Activated CD4-positive, alpha-beta T cell treated with anti-CD3 and anti-CD28 coated beads for 4 hours (primary cell): ENCODE data around the gene CNTFR.

Experiments used
- DNase-seq, 2 donors: peaks; one replicate each; pipeline ENCODE4 v3.0.0-alpha.2; 2020

The CNTFR gene

DNA sequence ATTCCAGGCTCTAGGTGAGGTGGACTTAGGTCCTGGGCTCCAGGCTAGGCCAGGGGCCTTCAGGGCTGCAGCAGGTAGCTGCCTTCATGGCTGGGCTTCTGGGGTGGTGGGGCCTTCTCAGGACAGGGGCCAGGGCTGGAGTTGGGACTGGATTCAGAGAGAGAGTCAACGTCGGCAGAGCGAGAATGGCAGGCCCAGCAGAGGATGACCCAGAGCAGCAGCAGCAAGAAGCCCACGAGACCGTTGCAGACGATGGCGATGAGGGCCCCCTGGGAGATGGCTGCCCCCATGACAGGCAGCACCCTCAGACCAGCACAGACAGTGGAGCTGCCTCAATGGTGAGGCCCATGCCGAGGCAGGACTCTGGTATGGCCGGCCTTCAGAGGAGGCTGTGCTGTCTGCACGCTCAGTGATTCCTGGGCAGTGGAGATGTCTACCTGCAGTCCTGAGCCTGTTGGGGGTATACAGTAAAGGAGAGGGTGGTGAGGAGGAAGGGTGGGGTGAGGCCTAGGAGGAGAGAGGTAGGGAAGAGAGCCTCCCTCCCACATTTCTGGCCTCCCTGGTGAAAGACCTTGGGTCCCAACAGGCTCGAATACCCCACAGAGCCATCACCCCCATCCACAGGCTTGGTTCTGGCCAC is 68.0 kb downstream of the CNTFR start:
- no peak for DNase-seq

DNA sequence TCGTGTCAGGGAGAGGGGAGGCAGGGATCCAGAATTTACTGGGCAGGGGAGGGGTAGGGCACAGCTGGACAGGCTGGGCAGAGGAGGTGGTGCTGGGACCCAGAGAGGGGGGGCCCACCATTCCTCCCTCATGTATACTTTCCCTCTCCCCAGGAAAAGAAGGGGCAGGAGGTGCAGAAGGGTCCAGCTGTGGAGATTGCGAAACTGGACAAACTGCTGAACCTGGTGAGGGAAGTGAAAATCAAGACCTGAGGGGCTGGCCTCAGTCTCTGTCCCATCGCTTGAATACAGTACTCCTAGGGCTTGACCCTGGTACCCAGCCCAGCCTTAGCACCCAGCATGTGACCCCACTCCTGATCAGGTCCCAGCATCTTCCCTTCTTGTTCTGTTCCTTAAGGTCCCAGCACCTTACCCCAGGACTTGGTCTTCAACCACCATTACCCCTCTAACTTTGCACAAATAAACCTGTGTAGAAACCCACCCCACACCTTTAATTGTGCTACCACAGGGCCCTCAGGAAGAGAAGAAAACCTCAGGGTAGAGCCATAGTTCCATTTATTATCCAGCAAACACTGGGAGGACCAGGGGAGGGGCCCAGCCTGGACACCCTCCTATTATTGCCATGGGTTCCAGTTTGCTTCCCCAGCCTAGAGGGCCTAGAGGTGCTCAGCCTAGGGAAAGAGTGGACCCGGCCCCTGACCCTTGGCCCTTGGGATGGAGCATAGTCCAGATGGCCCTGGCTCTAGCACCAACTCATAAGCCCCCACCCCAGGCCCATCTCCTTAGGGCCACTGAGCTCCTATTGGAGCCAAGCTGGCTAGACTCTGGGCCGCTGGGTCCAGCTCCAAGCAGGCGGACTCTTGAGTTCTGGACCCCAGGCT is 68.8 kb downstream of the CNTFR start:
- no peak for DNase-seq

DNA sequence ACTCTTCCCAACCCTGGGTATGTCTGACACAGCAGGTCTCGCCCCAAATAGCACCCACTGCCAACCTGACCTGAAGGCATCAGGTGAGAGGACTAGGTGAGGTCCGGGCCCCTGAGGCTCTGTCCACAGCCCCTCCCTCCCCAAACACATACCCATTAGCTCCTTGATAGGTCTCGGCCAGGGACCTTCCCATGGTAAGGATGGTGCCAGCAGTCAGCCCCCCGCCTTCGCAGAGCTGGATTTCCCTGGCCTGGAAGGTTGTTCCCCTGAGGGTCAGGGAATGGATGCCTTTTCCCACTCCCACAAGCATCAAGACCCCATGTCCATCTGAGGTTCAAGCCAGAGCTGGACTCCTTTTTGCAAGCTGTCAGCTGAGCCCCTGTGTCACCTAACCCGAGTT is 69.4 kb downstream of the CNTFR start:
- DNase-seq = no peak

DNA sequence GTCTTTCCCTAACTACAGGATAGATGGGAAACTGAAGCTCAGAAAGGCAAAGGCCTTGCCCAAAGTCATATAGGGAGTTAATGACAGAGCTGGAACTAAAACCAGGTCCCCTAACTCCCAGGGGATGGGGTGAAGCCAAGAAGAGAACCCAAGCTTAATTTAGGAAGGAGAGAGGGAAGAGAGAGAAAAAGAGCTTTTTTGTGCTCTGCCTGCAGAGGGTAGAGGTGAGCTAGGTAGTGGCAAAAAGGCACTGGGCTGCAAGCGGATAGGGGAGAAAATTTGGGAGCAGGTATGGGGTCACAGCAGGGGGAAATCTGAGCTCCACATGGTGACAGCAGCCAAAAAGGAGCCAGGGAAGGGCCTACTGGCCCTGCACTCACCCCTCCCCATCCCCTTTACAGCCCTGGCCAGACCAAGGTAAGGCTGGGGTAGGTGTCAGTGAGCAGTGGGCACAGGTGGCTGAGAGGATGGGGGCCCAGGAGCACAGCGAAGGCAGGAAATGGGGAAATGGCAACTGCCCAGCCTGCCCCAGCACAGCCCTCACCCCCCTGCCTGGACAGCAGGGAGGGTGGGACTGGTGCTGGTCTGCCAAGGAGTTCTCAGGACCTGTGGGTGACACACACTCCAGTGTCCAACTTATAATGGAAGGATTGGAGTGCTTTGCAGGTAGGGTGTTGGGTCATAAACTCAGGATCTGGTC is 70.1 kb downstream of the CNTFR start:
- no peak for DNase-seq

DNA sequence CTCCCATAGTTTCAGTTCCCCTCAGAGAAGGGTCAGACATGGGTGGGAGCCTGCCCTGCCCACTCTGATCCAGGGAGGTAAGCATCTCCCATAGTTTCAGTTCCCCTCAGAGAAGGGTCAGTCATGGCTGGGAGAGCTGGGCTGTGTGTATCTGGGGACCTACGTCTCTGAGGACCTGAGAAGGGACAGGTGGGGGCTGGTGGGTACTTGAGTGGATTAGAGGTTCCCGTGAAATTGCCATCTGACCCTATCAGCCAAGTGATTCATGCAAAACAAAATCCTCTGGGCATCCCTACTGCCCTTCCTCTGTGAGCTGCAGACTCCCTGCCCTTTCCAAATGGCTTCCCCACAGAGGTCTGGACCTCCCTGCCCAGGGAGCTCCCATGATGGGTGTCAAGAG is 70.6 kb downstream of the CNTFR start:
- no peak for DNase-seq

DNA sequence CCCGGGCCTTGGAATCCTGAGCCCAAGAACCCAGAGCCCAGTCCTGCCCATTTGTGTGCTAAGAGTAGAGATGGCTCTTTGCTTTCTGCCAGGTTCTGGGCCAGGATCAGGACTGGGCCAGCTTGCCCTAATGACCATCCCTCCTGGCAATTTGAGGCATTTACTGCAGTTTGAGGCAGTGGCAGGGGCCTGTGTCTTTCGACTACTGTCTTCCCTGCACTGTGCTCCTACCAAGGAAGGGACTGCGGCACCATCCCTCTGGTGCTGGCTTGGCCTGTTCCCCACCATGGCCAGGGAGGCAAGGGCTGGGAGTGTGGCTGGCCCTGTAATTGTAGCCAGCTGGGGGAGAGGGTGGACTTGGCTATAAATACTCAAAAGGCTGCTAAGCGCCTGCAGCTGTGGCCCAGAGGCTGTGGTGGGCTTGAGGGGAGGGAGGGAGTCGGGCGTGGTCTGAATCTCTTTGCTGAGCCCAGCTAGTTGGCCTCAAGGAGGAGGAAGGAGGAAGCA is 71.4 kb downstream of the CNTFR start:
- DNase-seq = no peak

DNA sequence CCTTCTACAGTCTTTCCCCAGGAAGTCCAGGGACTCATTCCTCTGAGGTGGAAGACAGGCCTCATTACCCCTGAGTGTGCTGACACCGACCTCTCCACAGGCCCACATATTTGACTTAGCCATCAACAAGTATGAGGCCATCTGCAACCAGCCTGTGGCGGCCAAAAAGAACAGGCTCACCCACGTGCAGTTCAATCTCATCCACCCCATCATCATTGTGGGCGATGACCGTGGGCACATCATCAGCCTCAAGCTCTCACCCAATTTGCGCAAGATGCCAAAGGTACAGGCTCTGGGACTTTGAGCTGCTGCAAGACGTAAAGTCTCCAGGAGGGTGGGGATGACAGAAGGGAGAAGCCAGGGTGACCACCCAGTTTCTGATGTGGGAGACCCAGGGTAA is 72.3 kb downstream of the CNTFR start:
- DNase-seq = no peak

DNA sequence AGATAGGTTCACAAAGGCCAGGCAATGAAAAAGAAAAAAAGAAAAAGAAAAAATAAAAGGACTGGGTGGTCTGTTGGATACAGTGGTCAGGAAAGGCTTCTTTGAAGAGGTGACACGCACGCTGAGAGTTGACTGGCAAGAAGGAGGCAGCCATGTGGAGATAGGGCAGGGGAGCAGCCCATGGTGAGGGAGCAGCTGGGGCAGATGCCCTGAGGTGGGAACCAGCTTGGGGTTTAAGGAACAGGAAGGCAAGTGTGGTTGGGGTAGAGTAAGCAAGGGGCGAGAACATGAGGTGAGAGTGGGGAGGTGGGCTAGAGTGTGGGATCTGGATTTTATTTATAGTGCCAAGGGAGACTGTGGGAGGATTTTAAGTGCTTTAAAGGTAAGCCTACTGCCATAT is 73.6 kb downstream of the CNTFR start:
- DNase-seq = no peak

DNA sequence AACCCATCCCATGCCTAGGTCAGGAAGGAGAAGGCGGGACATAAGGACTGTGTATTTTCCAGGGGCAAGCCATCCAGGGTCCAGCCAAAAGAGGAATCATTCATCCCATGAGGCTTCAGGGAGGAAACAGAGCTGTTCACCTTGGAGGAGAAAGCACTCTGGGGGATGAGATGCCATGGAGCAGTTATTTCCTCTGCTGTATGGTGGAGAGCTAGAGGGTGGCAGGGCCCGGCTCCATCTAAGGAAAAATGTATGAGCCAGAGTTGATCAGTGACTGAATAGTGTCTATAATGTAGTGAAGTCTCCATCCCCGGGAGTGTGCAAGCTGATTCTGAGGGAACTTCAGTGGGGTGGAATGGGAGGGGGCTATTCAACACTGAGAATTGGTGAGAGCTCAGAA is 74.7 kb downstream of the CNTFR start:
- no peak for DNase-seq

DNA sequence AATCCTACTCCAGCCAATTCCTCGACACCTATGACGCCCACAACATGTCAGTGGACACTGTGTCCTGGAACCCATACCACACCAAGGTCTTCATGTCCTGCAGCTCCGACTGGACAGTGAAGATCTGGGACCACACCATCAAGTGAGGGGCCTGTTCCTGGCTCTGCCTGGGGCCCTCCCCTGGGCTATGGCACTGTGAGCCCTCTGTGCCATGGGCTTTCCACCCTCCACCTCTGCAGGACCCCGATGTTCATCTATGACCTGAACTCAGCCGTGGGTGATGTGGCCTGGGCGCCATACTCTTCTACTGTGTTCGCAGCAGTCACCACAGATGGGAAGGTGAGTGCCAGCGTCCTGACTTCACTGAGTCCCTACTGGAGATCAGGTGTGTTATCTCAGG is 75.1 kb downstream of the CNTFR start:
- DNase-seq = no peak

DNA sequence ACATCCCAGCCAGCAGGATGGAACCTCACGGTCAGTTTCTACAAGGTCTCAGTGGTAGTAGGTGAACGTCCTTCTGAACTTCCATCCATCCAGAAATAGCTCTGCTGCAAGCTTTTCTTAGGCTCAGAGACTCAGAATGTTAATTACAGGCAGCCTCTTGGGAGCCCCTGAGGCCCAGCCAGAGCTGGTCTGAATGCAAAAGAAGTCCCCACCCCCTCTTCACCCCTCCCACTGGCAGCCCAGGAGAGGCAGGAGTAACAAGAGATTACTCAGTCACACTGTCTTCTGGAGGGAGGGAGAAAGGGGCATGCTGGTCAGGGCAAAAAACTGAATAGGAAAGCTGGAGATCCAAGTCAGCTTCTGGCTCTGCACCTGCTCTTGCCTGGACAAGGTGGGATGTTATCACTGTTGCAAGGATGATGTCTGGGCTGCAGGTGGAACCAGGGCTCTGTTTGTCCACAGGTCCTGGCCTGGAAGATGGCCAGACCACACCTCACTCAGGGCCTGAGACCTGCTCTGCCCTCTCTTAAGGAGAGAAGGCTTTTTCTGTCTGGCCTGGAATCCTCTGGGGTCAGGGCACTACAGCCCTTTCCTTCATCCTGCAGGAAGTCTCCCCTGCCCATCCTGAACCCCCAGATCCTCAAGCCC is 75.8 kb downstream of the CNTFR start:
- DNase-seq = no peak

DNA sequence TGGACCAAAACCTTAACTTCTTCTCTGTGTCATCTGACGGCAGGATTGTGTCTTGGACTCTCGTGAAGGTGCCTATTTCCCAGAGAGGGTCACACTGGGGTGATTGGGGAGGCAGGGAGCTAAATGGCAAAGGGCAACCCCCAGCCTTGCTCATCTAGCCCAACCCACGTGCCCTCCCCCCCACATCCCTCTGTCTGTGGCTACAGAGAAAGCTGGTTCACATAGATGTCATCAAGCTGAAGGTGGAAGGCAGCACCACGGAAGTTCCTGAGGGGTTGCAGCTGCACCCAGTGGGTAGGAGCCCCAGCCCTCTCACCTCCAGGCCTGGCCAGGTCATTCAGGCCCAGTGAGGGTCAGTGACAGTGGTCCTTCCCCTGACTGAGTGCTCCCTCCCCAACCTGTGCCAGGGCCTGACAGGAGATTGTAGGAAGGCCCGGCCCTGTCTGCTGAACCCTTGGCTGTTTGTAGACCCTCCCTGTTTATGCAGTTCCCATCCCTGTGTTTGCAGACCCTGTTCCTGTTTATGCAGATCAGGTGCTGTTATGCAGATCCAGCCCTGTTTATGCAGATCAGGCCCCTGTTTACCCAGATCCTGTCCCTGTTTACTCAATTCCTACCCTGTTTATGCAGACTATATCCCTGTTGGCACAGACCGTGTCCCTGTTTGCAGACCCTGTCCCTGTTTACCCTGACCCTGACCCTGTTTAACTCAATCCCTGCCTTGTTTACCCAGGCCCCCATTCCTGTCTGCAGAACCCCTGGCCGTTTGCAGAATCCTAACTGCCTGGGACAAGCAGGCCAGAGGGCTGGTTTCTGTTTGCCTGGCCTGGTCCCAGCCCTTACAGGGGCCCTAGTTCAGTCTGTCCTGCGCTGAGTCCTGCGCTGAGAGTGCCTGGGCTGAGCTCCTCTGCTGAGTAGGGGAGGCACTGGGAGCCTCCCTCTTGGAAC is 77.1 kb downstream of the CNTFR start:
- no peak for DNase-seq

DNA sequence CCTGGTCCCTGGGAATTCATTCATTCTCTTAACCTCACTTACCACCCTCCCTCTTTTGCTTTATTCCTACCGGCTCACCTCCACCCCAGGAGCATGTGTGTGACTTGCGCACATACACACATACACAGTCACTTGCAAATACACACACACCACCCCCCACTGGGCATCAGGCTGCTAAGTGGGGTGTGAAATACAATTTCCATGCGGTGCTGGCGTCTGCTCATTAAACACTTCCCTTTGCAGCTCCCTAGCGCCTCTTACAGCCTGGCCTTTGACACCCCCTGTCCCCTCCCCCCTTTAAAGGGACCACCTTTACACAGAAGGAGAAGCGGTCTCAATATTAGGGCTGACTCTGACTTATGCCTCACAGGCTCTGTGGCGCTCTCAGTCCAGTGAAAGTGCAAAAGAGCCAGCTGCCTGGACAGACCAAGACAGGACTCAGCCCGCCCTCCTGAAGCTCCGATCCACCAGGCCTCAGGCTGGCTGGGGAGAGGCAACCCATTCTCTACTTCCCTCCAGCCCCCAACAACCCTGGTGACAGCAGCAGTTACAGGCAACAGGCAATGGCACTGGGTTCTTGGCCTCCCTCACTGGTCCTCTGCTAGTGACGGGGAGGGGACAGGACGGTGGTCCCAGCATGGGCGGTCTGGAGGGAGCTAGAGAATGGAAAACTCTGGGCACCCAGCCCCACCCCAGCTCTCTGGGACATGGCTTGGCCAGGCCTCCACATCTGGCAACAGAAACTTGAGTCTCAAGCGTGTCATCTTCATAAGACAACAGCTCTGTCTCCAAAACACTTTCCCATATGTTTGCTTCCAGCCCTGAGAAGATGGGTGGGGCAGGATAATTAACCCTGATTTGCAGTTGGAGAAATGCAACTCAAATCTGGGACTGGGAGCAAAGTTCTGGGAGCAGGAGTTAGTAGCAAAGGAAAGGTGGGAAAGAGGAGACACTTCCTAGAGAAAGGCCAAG is 78.7 kb downstream of the CNTFR start:
- no peak for DNase-seq

DNA sequence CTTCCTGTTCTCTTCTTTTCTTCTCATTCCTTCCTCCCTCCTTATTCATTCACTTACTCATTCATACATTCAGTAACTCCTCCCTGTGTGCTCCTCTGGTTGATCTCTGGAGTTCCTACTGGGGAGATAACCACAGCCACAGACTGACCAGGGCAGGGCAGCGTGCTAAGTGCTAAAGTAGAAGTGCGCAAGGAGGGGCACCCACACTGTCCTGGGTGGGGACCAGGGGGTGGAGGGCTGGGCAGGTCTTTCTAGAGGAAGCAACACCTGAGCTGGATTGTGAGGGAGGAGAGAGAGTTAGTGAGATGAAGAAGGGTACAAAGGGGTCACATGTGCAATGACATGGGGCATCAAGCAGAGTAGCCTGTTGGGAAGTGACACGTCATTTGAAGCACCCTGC is 80.6 kb downstream of the CNTFR start:
- DNase-seq = no peak

DNA sequence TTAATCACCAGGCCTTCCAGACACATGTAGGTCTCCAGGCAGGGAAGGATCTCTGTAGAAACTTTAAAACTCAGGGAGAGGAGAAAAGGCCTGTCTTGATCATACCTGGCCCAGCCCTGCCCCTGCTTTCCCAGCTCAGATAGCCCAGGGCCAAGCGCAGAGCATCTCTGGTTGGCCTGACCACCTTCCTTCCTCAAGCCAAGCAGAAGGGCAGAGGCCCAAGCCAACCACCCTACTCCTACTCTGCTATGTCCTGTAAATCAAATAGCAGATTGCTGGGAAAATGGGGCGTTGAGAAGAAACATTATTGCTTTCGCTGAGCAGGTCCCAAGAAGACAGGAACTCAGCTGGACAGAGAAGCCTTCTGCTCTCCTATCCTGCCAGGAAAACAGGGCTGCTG is 81.1 kb downstream of the CNTFR start:
- DNase-seq = no peak

DNA sequence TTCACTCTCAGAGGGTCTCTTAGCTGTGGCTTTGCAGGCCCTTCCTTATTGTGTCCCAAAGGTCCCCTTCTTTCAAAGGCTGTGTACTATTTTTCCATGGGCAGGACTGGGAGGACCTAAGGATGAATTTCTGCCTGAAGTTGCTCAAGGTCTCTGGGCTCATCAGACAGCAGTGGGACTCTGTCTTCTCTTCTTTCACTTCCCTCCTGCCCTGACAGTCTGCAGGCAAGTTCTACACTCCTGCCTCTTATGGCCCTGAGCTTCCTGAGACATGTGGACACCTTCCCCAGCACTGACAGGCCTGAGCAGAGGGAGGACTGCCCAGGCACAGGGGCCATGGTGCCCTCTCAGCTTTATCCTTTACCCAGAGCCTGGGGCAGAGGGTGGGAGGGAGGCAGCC is 81.6 kb downstream of the CNTFR start:
- DNase-seq = no peak

DNA sequence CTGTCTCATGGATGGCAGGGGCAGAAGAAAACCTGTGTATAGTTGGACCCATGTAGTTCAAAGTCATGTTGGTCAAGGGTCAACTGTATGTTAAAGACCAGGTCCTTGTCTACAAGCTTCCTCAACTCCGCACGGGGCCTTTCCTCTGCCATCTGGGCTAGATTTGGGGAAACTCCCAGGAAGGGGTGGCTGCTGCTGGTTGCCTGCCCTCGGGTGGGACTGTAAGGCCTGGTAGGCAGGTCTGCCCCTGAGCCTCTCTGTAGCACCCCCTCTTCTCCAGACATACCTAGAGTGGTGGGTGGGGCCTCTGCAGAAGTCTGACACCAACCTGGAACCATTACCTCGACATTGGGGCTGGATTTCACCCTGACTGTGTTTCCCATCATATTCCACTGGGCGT is 82.0 kb downstream of the CNTFR start:
- no peak for DNase-seq

DNA sequence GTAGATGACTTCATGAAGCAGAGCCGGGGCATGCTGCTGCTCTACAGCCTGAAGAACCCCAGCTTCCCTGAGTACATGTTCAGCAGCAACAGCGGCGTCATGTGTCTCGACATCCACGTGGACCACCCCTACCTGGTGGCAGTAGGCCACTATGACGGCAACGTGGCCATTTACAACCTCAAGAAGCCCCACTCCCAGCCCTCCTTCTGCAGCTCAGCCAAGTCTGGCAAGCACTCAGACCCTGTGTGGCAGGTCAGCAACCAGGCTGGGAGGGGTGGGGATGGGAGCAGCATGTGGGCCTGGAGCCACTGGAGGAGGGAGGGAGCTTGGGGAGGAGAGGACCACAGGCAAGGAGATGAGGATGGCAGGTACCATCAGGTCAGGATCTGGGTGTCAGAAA is 82.9 kb downstream of the CNTFR start:
- no peak for DNase-seq

DNA sequence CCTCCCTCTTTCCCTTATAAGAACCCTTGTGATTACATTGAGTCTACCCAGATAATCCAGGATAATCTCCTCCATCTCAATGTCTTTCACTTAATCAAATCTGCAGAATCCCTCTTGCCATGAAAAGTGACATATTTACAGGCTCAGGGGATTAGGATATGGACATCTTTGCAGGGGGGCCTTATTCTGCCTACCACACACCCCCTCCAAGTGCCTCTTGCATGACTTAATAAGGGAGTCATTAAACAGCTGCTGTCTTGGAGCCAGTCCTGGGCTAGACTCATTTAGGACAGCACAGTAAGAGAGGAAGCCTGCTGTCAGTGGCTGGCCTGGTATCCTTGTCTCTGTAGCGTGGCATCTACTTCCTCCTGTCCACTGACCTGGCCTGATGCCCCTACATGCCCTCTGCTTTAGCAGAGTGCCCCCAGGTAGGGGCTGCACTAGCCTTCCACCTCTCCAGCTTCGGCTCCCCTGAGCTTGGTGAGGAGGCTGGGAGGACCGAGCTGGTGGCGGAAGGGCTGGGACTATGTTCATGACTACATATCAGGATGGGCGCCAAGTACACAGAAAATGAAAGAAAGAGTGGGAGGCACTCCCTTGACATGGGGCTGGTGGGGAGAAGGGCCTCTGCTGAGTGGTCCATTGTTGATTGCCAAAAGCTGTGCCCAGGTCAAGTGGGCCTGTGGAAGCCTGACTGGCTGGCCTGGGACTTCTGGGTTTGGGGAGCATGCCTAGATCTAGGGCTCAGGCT is 84.0 kb downstream of the CNTFR start:
- no peak for DNase-seq

DNA sequence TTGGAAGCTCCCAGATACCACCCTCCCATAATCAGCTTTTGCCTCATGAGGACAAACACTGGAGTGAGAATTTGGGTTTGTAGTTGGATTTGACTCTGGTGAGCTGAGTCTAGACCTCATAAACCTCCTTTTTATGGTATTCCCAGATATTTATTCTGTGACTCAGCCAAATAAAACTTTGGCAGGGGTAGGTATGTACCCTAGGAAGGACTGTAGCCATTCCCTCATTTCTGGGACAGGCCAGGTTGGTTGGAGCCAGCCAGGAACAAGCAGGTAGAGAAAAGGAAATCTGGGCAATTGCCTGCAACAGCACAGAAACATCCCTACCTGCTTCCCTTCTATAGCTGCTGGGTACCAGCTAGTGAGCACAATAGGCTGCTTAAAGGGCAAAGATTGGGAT is 86.1 kb downstream of the CNTFR start:
- no peak for DNase-seq
